IPS-15b (cell line): ENCODE data around the gene CAPN7.
"Not testable (repeated sequence)": the region's sequence is repeated elsewhere in the genome, so short reads cannot be mapped to it uniquely, and the experiment has no call there.

ENCODE experiments used
- H3K27me3 ChIP-seq: one replicate; pipeline ENCODE4 v1.6.1; 2013; ENCODE audit warnings: low read length; ENCODE audit not compliant: control insufficient read depth, insufficient read depth
- H3K36me3 ChIP-seq: one replicate; pipeline ENCODE4 v1.6.1; 2013; ENCODE audit warnings: low read length; ENCODE audit not compliant: control insufficient read depth, insufficient read depth
- H3K4me1 ChIP-seq: one replicate; pipeline ENCODE4 v1.6.1; 2013; ENCODE audit warnings: mild to moderate bottlenecking, low read length; ENCODE audit not compliant: control insufficient read depth, insufficient read depth
- H3K4me3 ChIP-seq: one replicate; pipeline ENCODE4 v1.5.1; 2013; ENCODE audit warnings: low read depth, low read length
- H3K9ac ChIP-seq: one replicate; pipeline ENCODE4 v1.6.1; 2013; ENCODE audit warnings: low read depth, mild to moderate bottlenecking, low read length
- H3K9me3 ChIP-seq: one replicate; pipeline ENCODE4 v1.6.1; 2013; ENCODE audit warnings: mild to moderate bottlenecking, low read length; ENCODE audit not compliant: control insufficient read depth, insufficient read depth

The CAPN7 gene

GRCh38 chr3:15175605-15176004 lies 30.4 kb upstream of the CAPN7 start:
- no peaks in the 10 kb centered on the region for H3K9me3 ChIP-seq
- no peak overlapping the region for H3K4me3 ChIP-seq
- no peaks in the 10 kb centered on the region for H3K27me3 ChIP-seq
- H3K4me1 ChIP-seq = no peaks in the 10 kb centered on the region
- H3K36me3 ChIP-seq = no peaks in the 10 kb centered on the region
- H3K9ac ChIP-seq = no peak overlapping the region

GRCh38 chr3:15180042-15180611 lies 25.9 kb upstream of the CAPN7 start:
- Histone ChIP-seq H3K4me1 (peaks cover 3% of the 10 kb centered on the region), H3K27me3 (no peaks in the 10 kb centered on the region), H3K36me3 (no peaks in the 10 kb centered on the region), H3K9ac (no peak overlapping the region), H3K9me3 (no peaks in the 10 kb centered on the region), H3K4me3 (no peak overlapping the region)

- no peak overlapping the region for H3K4me3 ChIP-seq
- H3K9ac ChIP-seq = no peak overlapping the region
- H3K36me3 ChIP-seq = no peaks in the 10 kb centered on the region
- H3K27me3 ChIP-seq = no peaks in the 10 kb centered on the region
- no peaks in the 10 kb centered on the region for H3K9me3 ChIP-seq
- peaks cover 3% of the 10 kb centered on the region for H3K4me1 ChIP-seq
Observed at GRCh38 chr3:15181511-15181910, 24.5 kb upstream of the CAPN7 start.

- no peak overlapping the region for H3K4me3 ChIP-seq
- H3K4me1 ChIP-seq = peaks cover 3% of the 10 kb centered on the region
- H3K36me3 ChIP-seq = no peaks in the 10 kb centered on the region
- H3K9ac ChIP-seq = no peak overlapping the region
- H3K27me3 ChIP-seq = no peaks in the 10 kb centered on the region
- H3K9me3 ChIP-seq = no peaks in the 10 kb centered on the region
Observed at GRCh38 chr3:15181963-15182362, 24.1 kb upstream of the CAPN7 start.

- Histone ChIP-seq H3K9me3 (no peaks in the 10 kb centered on the region), H3K4me3 (no peak overlapping the region), H3K27me3 (no peaks in the 10 kb centered on the region)
Observed at GRCh38 chr3:15183011-15183410, 23.0 kb upstream of the CAPN7 start.

GRCh38 chr3:15185404-15185803 lies 20.6 kb upstream of the CAPN7 start:
- no peaks in the 10 kb centered on the region for H3K36me3 ChIP-seq
- H3K9ac ChIP-seq = no peak overlapping the region
- no peaks in the 10 kb centered on the region for H3K9me3 ChIP-seq
- H3K4me3 ChIP-seq = no peak overlapping the region
- peaks cover 3% of the 10 kb centered on the region for H3K4me1 ChIP-seq
- no peaks in the 10 kb centered on the region for H3K27me3 ChIP-seq

More at GRCh38 chr3:15183011-15183410, 23.0 kb upstream of the CAPN7 start:
- Histone ChIP-seq H3K4me1 (peaks cover 3% of the 10 kb centered on the region), H3K9ac (no peak overlapping the region), H3K36me3 (no peaks in the 10 kb centered on the region)

- Histone ChIP-seq H3K36me3 (no peaks in the 10 kb centered on the region), H3K4me3 (no peak overlapping the region), H3K9me3 (no peaks in the 10 kb centered on the region), H3K27me3 (no peaks in the 10 kb centered on the region), H3K4me1 (peaks cover 3% of the 10 kb centered on the region), H3K9ac (no peak overlapping the region)
Observed at GRCh38 chr3:15186101-15186476, 20.0 kb upstream of the CAPN7 start.

GRCh38 chr3:15186477-15187164 lies 19.4 kb upstream of the CAPN7 start:
- H3K27me3 ChIP-seq, H3K9me3 ChIP-seq, H3K36me3 ChIP-seq, H3K9ac ChIP-seq, H3K4me3 ChIP-seq, H3K4me1 ChIP-seq: not testable (repeated sequence)

- no peak overlapping the region for H3K9ac ChIP-seq
- no peaks in the 10 kb centered on the region for H3K4me1 ChIP-seq
- H3K9me3 ChIP-seq = no peaks in the 10 kb centered on the region
- no peaks in the 10 kb centered on the region for H3K27me3 ChIP-seq
- H3K4me3 ChIP-seq = no peak overlapping the region
- no peaks in the 10 kb centered on the region for H3K36me3 ChIP-seq
Observed at GRCh38 chr3:15197340-15198029, 8.6 kb upstream of the CAPN7 start.

GRCh38 chr3:15198686-15199085 lies 7.4 kb upstream of the CAPN7 start:
- H3K27me3 ChIP-seq = no peaks in the 10 kb centered on the region
- no peaks in the 10 kb centered on the region for H3K36me3 ChIP-seq
- no peaks in the 10 kb centered on the region for H3K9me3 ChIP-seq
- H3K4me1 ChIP-seq = peaks cover 2% of the 10 kb centered on the region
- no peak overlapping the region for H3K4me3 ChIP-seq
- H3K9ac ChIP-seq = no peak overlapping the region

GRCh38 chr3:15199493-15200105 lies 6.4 kb upstream of the CAPN7 start:
- Histone ChIP-seq H3K27me3 (no peaks in the 10 kb centered on the region), H3K4me3 (no peak overlapping the region), H3K9me3 (no peaks in the 10 kb centered on the region), H3K36me3 (no peaks in the 10 kb centered on the region), H3K9ac (no peak overlapping the region), H3K4me1 (peaks cover 2% of the 10 kb centered on the region)

GRCh38 chr3:15204005-15204404 lies 2.0 kb upstream of the CAPN7 start:
- Histone ChIP-seq H3K27me3 (no peaks in the 10 kb centered on the region), H3K9me3 (no peaks in the 10 kb centered on the region), H3K4me3 (no peak overlapping the region), H3K9ac (no peak overlapping the region), H3K4me1 (peaks cover 5% of the 10 kb centered on the region), H3K36me3 (no peaks in the 10 kb centered on the region)
